Heart left ventricle (tissue), 16 donors: ENCODE results near the gene TOP2B. TPM values are rescaled to one million over a fixed set of nuclear protein-coding genes. Genes with fewer than 3 reads are reported as not detected.

Experiments used
- ATAC-seq, 4 donors: fragments of 200-7000 bp; cut with Tn5 transposase; one replicate each; pipeline ENCODE4 v1.9.1; 2020 to 2022; ENCODE audit warnings: moderate library complexity in 4 of 4, mild to moderate bottlenecking in 3 of 4, moderate number of reproducible peaks in 1 of 4
- DNase-seq, 5 donors: peaks; one replicate each; pipeline ENCODE4 v3.0.0-alpha.2; 2020
- H3K27ac ChIP-seq, 12 donors: fragments of 200-600 bp; sonication (generic) in 4 of 12; one replicate each; pipeline versions ENCODE4 v1.5.0 to v1.8.0; 2016 to 2022; ENCODE audit warnings: mild to moderate bottlenecking in 2 of 12
- H3K27me3 ChIP-seq, 9 donors: fragments of 200-600 bp; sonication (generic) in 2 of 9; one replicate each; pipeline versions ENCODE4 v1.5.1 to v1.8.0; 2016 to 2022; ENCODE audit warnings: mild to moderate bottlenecking in 3 of 9
- H3K36me3 ChIP-seq, 9 donors: fragments of 200-600 bp; sonication (generic) in 2 of 9; one replicate each; pipeline versions ENCODE4 v1.5.0 to v1.8.0; 2018 to 2022; ENCODE audit warnings: mild to moderate bottlenecking in 2 of 9
- H3K4me1 ChIP-seq, 12 donors: fragments of 200-600 bp; sonication (generic) in 4 of 12; one replicate each; pipeline versions ENCODE4 v1.5.0 to v1.8.0; 2016 to 2022; ENCODE audit warnings: mild to moderate bottlenecking in 3 of 12
- H3K4me3 ChIP-seq, 12 donors: fragments of 200-600 bp; sonication (generic) in 4 of 12; one replicate each; pipeline versions ENCODE4 v1.5.0 to v1.8.0; 2017 to 2022; ENCODE audit warnings: mild to moderate bottlenecking in 9 of 12, moderate library complexity in 4 of 12
- H3K9me3 ChIP-seq, 12 donors: fragments of 200-600 bp; sonication (generic) in 4 of 12; one replicate each; pipeline versions ENCODE4 v1.5.0 to v1.8.0; 2016 to 2022; ENCODE audit warnings: mild to moderate bottlenecking in 1 of 12
- POLR2A ChIP-seq, 2 donors: fragments of 450-650 bp; IDR thresholded peaks; one replicate each; pipeline ENCODE4 v1.6.1; 2017; ENCODE audit warnings: antibody characterized with exemption in 2 of 2, mild to moderate bottlenecking in 2 of 2, moderate library complexity in 2 of 2
- WGBS, 4 donors: extraction: QIAGEN DNeasy Blood & Tissue Kit in 2 of 4; methylation state at CpG; one replicate each; pipeline versions ENCODE4 v1.1.5 to v1.1.7; 2013 to 2018; 5-methylcytosine and 5-hydroxymethylcytosine counted together
- intact Hi-C, 10 donors: fragments of 100-400 bp; cut with DNase I; formaldehyde crosslinking; loops; one replicate each; pipeline versions ENCODE4 v1.11.1 to v1.14.2; 2022
- microRNA-seq, 4 donors: library from miRNA; unstranded; fragments of <30 nt; microRNA quantifications; one replicate each; pipeline versions ENCODE4 to v1.2.0, GENCODE V29; 2017 to 2020
- polyA plus RNA-seq, 2 donors: library from polyadenylated mRNA; stranded (reverse); fragments of 200-250 nt; gene quantifications; one replicate each; pipeline ENCODE4 v1.2.3, GENCODE V29; 2013
- total RNA-seq, 9 donors: library from RNA; depleted of rRNA in 2 of 9; stranded (reverse); fragments of >200 nt in 2 of 9; fragmentation: NEBNext Ultra II Directional in 3 of 9; extraction: Animal tissue kit (Norgen Biotek cat#: 25700) in 3 of 9; gene quantifications; one replicate each; pipeline versions ENCODE4 v1.1.0 to v1.2.4, GENCODE V29; 2016 to 2023
- TF ChIP-seq, protein P1 (sequence below), 12 donors: fragments of 200-600 bp; sonication (generic) in 4 of 12; IDR thresholded peaks; one replicate each; pipeline versions ENCODE4 v1.5.0 to v1.8.0; 2018 to 2022; ENCODE audit warnings: antibody characterized with exemption in 12 of 12, mild to moderate bottlenecking in 5 of 12
- donor health status: ischemic (EF 13 %, LVEDD 7.1; RV severe dilation, severe dysfunction).
- donor health status: healthy with polysubstance abuse.
- donor health status: DM: no; HTN: yes; CAD: no.
- donor health status: DM: no; HTN: no; CAD: no.
- donor health status: ischemic (EF 25% LVEDD 6.9; RV normal size, moderate dysfunction).
- donor health status: ischemic (EF 25% LVEDD 5.7; RV mildly dilated, moderate dysfunction).
- donor health status: healthy.
- donor health status: DM: yes; HTN: yes; CAD: no.
- donor health status: ischemic (EF 35%, LVEDD 5.7; RV mildly dilated, moderate dysfunction).
- donor health status: nonischemic (EF 11% LVEDD 7.7; RV severe dilation, severe dysfunction).
- donor health status: DM: yes; HTN: yes; CAD: no.
- donor health status: PGD.
- donor health status: ischemic (EF 29% LVEDD 5.4; RV normal size, mild dysfunction).
- donor health status: nonischemic (EF 23%, LVEDD 6.1; RV moderate dilation, normal function).

The TOP2B gene
- total and polyA plus RNA-seq, 11 donors, result 33.1 to 124 (median 91.0) TPM

DNA sequence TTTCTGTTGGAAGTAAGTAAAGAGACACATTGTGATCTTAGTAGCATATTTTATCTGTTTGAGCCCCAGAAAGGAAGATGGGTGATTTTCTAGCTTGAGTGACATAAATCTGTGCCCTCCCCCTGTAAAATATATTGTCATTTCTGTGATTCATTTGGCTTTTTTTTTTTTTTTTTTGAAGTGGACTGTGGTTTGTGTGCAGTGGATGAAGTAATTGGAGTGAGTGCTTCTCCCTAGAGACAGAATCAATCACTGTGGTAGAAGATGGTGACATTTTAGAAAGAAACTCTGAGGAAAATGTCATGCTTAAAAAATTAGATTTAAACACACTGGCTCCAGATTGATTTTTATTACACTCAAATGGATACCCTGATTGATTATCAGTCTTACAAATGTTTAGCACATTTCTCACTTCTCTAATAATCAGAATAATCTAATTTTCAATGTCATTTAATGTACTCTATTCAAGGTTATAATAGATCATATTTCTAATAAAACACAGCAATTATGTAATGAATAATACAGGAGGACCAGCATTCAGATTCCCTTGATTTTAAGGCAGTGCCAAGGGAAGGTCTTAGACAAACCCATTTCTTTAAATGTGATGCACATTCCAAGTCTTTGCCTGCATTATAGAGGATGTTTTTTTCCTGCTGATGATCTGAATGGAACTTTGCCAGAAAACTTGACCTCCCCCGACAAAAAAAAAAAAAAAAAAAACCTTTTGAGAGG lies 116.6 kb downstream of the TOP2B start:
- Histone ChIP-seq H3K36me3 (no peaks in the 10 kb centered on the region), H3K4me1 (peaks cover 0 to 25% (median 4%) of the 10 kb centered on the region in 12 donors), H3K27me3 (no peaks in the 10 kb centered on the region), H3K4me3 (no peak overlapping the region), H3K27ac (no peak overlapping the region), H3K9me3 (peaks cover 0 to 8% (median 0%) of the 10 kb centered on the region in 12 donors)
- WGBS, 4 donors, result 12 to 21% (median 14%) methylated on average over 1 of the region's 1 CpG
- intact Hi-C loops, result no loop called here
- no peak for ATAC-seq
- DNase-seq, result no peak
- no peak for TF ChIP-seq POLR2A (IDR thresholded peaks at IDR 0.05)
- TF ChIP-seq, protein P1, sequence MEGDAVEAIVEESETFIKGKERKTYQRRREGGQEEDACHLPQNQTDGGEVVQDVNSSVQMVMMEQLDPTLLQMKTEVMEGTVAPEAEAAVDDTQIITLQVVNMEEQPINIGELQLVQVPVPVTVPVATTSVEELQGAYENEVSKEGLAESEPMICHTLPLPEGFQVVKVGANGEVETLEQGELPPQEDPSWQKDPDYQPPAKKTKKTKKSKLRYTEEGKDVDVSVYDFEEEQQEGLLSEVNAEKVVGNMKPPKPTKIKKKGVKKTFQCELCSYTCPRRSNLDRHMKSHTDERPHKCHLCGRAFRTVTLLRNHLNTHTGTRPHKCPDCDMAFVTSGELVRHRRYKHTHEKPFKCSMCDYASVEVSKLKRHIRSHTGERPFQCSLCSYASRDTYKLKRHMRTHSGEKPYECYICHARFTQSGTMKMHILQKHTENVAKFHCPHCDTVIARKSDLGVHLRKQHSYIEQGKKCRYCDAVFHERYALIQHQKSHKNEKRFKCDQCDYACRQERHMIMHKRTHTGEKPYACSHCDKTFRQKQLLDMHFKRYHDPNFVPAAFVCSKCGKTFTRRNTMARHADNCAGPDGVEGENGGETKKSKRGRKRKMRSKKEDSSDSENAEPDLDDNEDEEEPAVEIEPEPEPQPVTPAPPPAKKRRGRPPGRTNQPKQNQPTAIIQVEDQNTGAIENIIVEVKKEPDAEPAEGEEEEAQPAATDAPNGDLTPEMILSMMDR (IDR thresholded peaks at IDR 0.05), result no peak

Small RNAs within 50 kb of the gene (microRNA-seq; reads per million reads assigned to microRNA genes)
- 0 to 1.5 (median 0.88) reads per million in 4 donors for gene MIR4442

Other genes starting within 250 kb of the TOP2B start
- 10 to 100 TPM; 11.3 to 21.0 (median 17.3) TPM for gene RARB, start 236.6 kb downstream of the TOP2B start, total RNA-seq
- gene RARB, start 236.6 kb downstream of the TOP2B start, polyA plus RNA-seq, result 1 to 10 TPM; 4.3 to 6.9 TPM
- 10 to 100 TPM; 18.5 to 41.0 (median 31.0) TPM for gene NGLY1, start 118.5 kb upstream of the TOP2B start, total RNA-seq
- 10 to 100 TPM; 22.3 to 40.2 TPM for gene NGLY1, start 118.5 kb upstream of the TOP2B start, polyA plus RNA-seq
- gene OXSM, start 125.2 kb upstream of the TOP2B start, total RNA-seq, result 10 to 100 TPM in 7 of 9 donors, 1 to 10 TPM in 2; 7.3 to 18.5 (median 13.7) TPM
- 10 to 100 TPM; 15.0 to 21.8 TPM for gene OXSM, start 125.2 kb upstream of the TOP2B start, polyA plus RNA-seq